HG03039 (cell line): Measurements from ENCODE around the gene ARHGAP22.

Source experiments
- ATAC-seq: cut with Tn5 transposase; IDR thresholded peaks from one replicate; pipeline ENCODE4 v1.9.1; 2021; ENCODE audit warnings: mild to moderate bottlenecking, moderate library complexity; ENCODE audit not compliant: unreplicated experiment

The ARHGAP22 gene

GRCh38 chr10:48501787-48502771, 102.8 kb downstream of the ARHGAP22 start:
- ATAC-seq = no peak

DNA sequence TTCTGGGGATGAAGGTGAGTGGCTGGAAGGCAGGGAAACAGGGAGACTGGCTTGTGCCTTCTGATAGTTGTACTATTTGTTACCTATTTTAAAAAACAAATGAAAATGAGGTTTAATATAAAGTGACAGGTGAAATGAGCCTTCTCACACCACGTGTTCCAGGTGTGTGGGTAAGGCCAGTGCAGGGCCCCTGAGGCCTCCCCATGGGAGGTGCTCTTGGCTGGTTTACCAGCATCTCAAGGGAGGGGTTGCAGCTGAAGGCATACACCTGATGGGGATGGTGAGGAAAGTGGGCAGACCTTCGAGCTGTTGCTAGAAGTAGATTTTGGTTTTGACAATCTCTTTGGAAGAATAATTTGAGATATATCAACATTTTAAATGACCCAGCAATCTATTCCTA, 103.6 kb downstream of the ARHGAP22 start:
- ATAC-seq = no peak

GRCh38 chr10:48500771-48501170, 104.1 kb downstream of the ARHGAP22 start:
- ATAC-seq = no peak

DNA sequence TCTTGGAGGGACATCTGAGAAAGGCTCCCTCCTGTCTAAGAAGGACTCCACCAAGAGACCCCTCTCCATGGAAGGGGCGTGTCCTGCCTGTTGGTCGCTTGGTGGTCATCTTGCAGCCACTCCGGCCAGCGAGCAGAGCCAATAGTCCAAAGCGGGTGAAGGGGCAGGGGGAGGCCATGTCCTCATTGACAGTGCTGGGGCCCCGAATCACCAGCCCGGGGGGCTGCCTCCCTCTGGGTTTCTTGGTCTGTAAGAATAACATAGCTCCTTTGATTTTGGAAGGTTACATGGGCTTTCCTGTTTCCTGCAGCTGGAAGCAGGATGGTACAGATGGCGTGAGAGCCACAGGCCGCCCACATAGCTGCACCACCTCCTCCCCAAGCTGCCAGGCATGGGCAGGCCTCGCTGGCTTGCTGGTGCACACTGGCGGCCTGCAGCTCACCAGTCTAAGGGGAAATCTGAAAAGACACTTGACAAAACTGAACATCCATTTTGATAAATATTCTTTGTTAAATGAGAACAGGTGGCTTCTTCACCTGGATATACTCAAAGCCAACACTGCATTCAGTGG, 105.8 kb downstream of the ARHGAP22 start:
- ATAC-seq = no peak

- no peak for ATAC-seq
These were observed 106.8 kb downstream of the ARHGAP22 start for GRCh38 chr10:48497780-48498770.

DNA sequence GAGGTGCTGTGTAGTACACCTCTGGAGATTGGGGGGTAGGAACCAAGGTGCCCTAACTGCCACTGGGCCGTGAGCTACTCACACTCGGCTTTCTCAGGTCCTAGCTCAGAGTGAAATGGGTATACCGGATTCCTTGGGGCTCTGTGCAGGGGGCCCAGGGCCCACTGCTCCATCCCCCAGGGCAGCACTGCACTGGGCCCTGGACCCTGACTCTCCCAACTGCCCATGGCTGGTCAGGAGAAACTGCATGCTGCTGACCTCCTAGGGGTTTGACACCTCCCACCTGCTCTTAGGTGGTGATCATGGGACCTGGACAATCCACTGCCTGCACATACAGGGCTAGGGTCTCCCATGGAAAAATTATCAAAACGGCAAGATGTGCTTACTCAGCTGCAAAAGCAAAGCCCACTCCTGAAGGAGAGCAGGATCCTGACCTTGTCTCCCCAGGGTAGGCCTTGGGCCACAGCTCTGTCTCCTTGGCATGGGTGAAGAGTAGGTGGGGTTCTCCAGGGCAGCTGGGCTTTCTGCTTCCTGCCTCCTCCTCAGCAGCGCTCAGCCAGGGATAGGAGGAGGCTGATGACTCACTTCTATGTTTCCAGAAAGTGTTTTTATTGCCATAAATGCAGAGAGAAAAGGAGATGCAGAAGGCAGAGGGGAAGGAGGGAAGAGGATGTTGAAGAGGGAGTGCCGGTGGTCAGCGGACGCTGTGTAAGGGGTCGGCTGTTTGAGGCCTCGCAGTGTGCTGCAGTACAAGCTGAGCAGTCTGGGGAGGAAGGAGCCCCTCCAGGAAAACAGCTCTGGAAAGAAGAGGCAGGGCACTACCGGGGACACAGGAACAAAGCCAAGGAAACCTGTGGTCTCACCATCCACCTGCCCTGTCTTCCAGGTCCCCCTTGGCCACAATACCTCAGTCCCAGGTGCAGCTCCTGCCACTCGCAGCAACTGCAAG, 107.8 kb downstream of the ARHGAP22 start:
- no peak for ATAC-seq

GRCh38 chr10:48496105-48496830, 108.6 kb downstream of the ARHGAP22 start:
- no peak for ATAC-seq

- ATAC-seq = no peak
These were observed 109.4 kb downstream of the ARHGAP22 start for GRCh38 chr10:48495282-48496045.

DNA sequence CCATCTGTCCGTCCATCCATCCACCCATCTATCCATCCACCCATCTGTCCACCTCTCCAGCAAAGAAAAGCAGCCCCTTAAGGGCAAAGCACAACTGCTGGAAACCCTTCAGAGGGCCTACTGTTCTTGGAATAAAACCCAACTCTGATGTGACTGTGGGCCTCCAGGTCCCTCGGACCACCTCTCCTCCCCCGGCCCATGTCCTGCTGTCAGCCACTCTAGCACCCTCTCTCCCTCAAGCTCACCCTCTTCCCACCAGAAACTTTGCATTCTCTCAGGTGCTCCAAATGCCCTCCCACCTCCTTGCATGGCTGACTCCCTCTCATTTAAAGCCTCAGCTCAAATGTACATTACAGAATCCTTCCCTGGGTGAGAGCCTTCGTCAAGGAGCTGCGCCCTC, 110.3 kb downstream of the ARHGAP22 start:
- ATAC-seq = no peak

- ATAC-seq = no peak
These were observed 110.8 kb downstream of the ARHGAP22 start for GRCh38 chr10:48494073-48494472.

GRCh38 chr10:48493083-48493871, 111.6 kb downstream of the ARHGAP22 start:
- no peak for ATAC-seq

DNA sequence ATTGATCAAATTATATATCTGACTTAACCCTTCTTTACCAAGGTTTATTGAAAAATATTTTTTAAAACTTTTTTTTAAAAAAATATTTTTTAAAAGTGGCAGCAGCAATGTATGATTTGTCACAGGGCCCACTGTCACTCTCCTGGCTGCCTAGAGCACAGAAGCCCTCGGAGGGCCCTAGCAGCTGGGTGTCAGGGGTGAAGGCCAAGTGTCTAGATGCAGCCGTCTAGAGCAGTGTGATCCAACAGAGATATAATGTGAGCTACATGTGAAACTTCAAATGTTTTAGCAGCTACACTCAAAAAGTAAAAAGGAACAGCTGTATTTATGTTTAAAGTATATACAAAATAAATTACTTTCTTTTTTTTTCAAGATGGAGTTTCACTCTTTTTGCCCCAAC, 112.7 kb downstream of the ARHGAP22 start:
- no peak for ATAC-seq

GRCh38 chr10:48491392-48492139, 113.3 kb downstream of the ARHGAP22 start:
- ATAC-seq = no peak

GRCh38 chr10:48490946-48491345, 113.9 kb downstream of the ARHGAP22 start:
- no peak for ATAC-seq

DNA sequence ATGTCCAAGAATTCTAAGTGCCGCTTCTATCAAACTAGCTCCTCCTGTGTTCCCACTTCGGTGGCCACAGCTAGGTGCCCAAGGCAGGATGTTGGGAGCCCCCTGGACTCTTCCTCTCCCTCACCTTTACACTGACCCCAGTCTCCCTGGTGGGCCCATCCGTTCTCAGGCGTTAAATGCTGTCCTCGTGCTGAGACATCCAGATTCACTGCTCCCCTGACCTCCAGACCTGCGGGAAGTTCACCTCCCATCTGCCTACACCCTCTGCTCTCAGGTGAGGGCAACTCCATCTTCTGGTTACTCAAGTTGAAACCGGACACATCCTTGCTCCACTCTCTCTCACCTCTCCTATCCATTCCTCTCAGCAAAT, 114.3 kb downstream of the ARHGAP22 start:
- no peak for ATAC-seq

DNA sequence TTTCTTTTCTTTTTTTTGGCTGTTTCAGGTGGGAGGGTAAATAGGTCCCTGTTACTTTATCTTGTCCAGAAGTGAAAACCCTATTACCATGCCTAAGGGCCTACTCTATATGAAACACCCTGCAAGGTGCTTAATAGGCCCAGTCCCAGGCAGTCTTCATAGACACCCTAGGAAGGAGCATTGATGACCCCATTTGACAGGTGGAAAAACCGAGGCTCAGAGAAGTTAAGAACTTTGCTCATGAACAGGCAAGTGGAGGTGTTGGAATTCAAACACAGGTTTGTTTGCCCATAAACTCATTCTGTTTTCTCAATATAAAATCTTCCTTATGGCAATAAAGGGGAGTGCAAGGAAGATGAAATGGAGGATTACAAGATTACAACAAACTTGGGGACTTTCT, 115.8 kb downstream of the ARHGAP22 start:
- no peak for ATAC-seq

- no peak for ATAC-seq
These were observed 117.6 kb downstream of the ARHGAP22 start for GRCh38 chr10:48487244-48487643.
